Liver (tissue), 9 donors: Measurements from ENCODE around the gene MATN4. TPM values are rescaled to one million over a fixed set of nuclear protein-coding genes. Genes with fewer than 3 reads are reported as not detected.

Experiments
- DNase-seq: peaks from one replicate; pipeline ENCODE4 v3.0.0-alpha.2; 2017; ENCODE audit warnings: low spot score
- H3K27ac ChIP-seq, 2 donors: one replicate each; pipeline ENCODE4 v1.7.0; 2013; ENCODE audit warnings: inconsistent platforms in 2 of 2, low read length in 2 of 2, control low read depth in 1 of 2, low read depth in 1 of 2, mild to moderate bottlenecking in 1 of 2
- H3K27me3 ChIP-seq, 4 donors: one replicate each; pipeline versions ENCODE4 v1.6.1 to v1.7.0; 2013; ENCODE audit warnings: low read length in 3 of 4, inconsistent platforms in 1 of 4, mild to moderate bottlenecking in 1 of 4, moderate library complexity in 1 of 4; ENCODE audit not compliant: control insufficient read depth in 4 of 4, insufficient read depth in 4 of 4
- H3K36me3 ChIP-seq, 4 donors: one replicate each; pipeline versions ENCODE4 v1.6.1 to v1.7.0; 2013; ENCODE audit warnings: low read length in 3 of 4, mild to moderate bottlenecking in 3 of 4, low read depth in 1 of 4, moderate library complexity in 1 of 4; ENCODE audit not compliant: control insufficient read depth in 4 of 4, insufficient read depth in 3 of 4
- H3K4me1 ChIP-seq, 4 donors: one replicate each; pipeline versions ENCODE4 v1.6.1 to v1.7.0; 2013; ENCODE audit warnings: low read length in 3 of 4, mild to moderate bottlenecking in 3 of 4, moderate library complexity in 1 of 4; ENCODE audit not compliant: control insufficient read depth in 4 of 4, insufficient read depth in 4 of 4
- H3K4me3 ChIP-seq, 3 donors: one replicate each; pipeline versions ENCODE4 v1.6.1 to v1.7.0; 2013; ENCODE audit warnings: low read length in 3 of 3, control low read depth in 1 of 3, low read depth in 1 of 3, mild to moderate bottlenecking in 1 of 3
- H3K9ac ChIP-seq, 2 donors: one replicate each; pipeline ENCODE4 v1.7.0; 2013; ENCODE audit warnings: low read length in 2 of 2, mild to moderate bottlenecking in 2 of 2, moderate library complexity in 2 of 2, control low read depth in 1 of 2, low read depth in 1 of 2
- H3K9me3 ChIP-seq, 4 donors: one replicate each; pipeline versions ENCODE4 v1.6.1 to v1.7.0; 2013; ENCODE audit warnings: low read length in 3 of 4; ENCODE audit not compliant: control insufficient read depth in 4 of 4
- ATF3 ChIP-seq: IDR thresholded peaks from 2 replicates; pipeline ENCODE4 v1.6.1; 2016; ENCODE audit warnings: antibody characterized with exemption
- CTCF ChIP-seq: fragments of 150-350 bp; IDR thresholded peaks from 2 replicates; pipeline ENCODE4 v1.5.1; 2017; ENCODE audit warnings: improper control_type of control experiment, low read depth, low read length; ENCODE audit not compliant: missing input control
- EGR1 ChIP-seq, 2 donors: IDR thresholded peaks; 2 replicates each; pipeline ENCODE4 v1.6.1; 2016 to 2018; ENCODE audit warnings: antibody characterized with exemption in 2 of 2, low read depth in 2 of 2
- FOXA1 ChIP-seq: IDR thresholded peaks from 2 replicates; pipeline ENCODE4 v1.6.1; 2016; ENCODE audit warnings: antibody characterized with exemption
- GABPA ChIP-seq, 2 donors: IDR thresholded peaks in 1 of 2; conservative IDR thresholded peaks in 1 of 2; 2 replicates each; pipeline ENCODE4 v1.6.1; 2016; ENCODE audit warnings: antibody characterized with exemption in 2 of 2, mild to moderate bottlenecking in 1 of 2, moderate library complexity in 1 of 2
- HNF4A ChIP-seq, 2 donors: conservative IDR thresholded peaks; 2 replicates each; pipeline ENCODE4 v1.6.1; 2016; ENCODE audit warnings: antibody characterized with exemption in 2 of 2, mild to moderate bottlenecking in 2 of 2
- HNF4G ChIP-seq: IDR thresholded peaks from 2 replicates; pipeline ENCODE4 v1.6.1; 2016; ENCODE audit warnings: antibody characterized with exemption
- JUND ChIP-seq, 2 donors: IDR thresholded peaks; 2 replicates each; pipeline ENCODE4 v1.6.1; 2016; ENCODE audit warnings: antibody characterized with exemption in 2 of 2
- MAX ChIP-seq: IDR thresholded peaks from 2 replicates; pipeline ENCODE4 v1.6.1; 2016; ENCODE audit warnings: antibody characterized with exemption
- NR2F2 ChIP-seq: IDR thresholded peaks from 2 replicates; pipeline ENCODE4 v1.6.1; 2016; ENCODE audit warnings: antibody characterized with exemption
- RAD21 ChIP-seq, 2 donors: IDR thresholded peaks; 2 replicates each; pipeline ENCODE4 v1.6.1; 2016; ENCODE audit warnings: antibody characterized with exemption in 2 of 2, mild to moderate bottlenecking in 2 of 2
- REST ChIP-seq: IDR thresholded peaks from 2 replicates; pipeline ENCODE4 v1.6.1; 2016; ENCODE audit warnings: antibody characterized with exemption, mild to moderate bottlenecking
- RXRA ChIP-seq, 2 donors: IDR thresholded peaks; 2 replicates each; pipeline ENCODE4 v1.6.1; 2017 to 2018; ENCODE audit warnings: antibody characterized with exemption in 2 of 2, mild to moderate bottlenecking in 1 of 2
- SP1 ChIP-seq: IDR thresholded peaks from 2 replicates; pipeline ENCODE4 v1.6.1; 2018; ENCODE audit warnings: antibody characterized with exemption, mild to moderate bottlenecking
- TAF1 ChIP-seq: conservative IDR thresholded peaks from 2 replicates; pipeline ENCODE4 v1.6.1; 2016; ENCODE audit warnings: antibody characterized with exemption, mild to moderate bottlenecking
- YY1 ChIP-seq: IDR thresholded peaks from 2 replicates; pipeline ENCODE4 v1.6.1; 2016; ENCODE audit warnings: antibody characterized with exemption, mild to moderate bottlenecking
- ZBTB33 ChIP-seq: IDR thresholded peaks from 2 replicates; pipeline ENCODE4 v1.6.1; 2016; ENCODE audit warnings: antibody characterized with exemption
- WGBS: extraction: QIAGEN DNeasy Blood & Tissue Kit; methylation state at CpG from one replicate; pipeline ENCODE4 v1.1.7; 2013; 5-methylcytosine and 5-hydroxymethylcytosine counted together
- polyA plus RNA-seq, 2 donors: library from polyadenylated mRNA; stranded (reverse) in 1 of 2; unstranded in 1 of 2; fragments of 200-250 nt in 1 of 2; fragments of >200 nt in 1 of 2; fragmentation: Nextera tagmentation in 1 of 2; extraction: Ambion mirVana in 1 of 2; gene quantifications; one replicate each; pipeline versions ENCODE4 v1.2.1 to v1.2.3, GENCODE V29; 2013 to 2015
- total RNA-seq, 2 donors: library from RNA; depleted of rRNA; stranded (reverse); fragments of >200 nt; gene quantifications; one replicate each; pipeline ENCODE4 v1.2.3, GENCODE V29; 2014
- donor health status: healthy.
- donor health status: healthy.
- donor health status: healthy.
- donor health status: healthy.
- donor health status: healthy.

Gene MATN4
- total and polyA plus RNA-seq, 4 donors: 0.05 TPM; not detected in 3

GRCh38 chr20:45247865-45248264, 60.2 kb downstream of the MATN4 start:
- Histone ChIP-seq H3K27ac (no peak overlapping the region), H3K9ac (no peak overlapping the region), H3K27me3 (no peaks in the 10 kb centered on the region), H3K4me3 (no peak overlapping the region), H3K9me3 (no peaks in the 10 kb centered on the region), H3K36me3 (no peaks in the 10 kb centered on the region), H3K4me1 (peaks cover 2 to 23% (median 16%) of the 10 kb centered on the region in 4 donors)
- DNase-seq: no peak
- TF ChIP-seq ATF3: no peak
- no peak for TF ChIP-seq EGR1 (IDR thresholded peaks at IDR 0.05; ENCODE audit: low read depth in 2 of 2)
- TF ChIP-seq RXRA (IDR thresholded peaks at IDR 0.05): no peak
- no peak for TF ChIP-seq HNF4G
- no peak for TF ChIP-seq CTCF
- TF ChIP-seq YY1: no peak
- no peak for TF ChIP-seq RAD21 (IDR thresholded peaks at IDR 0.05)
- no peak for TF ChIP-seq GABPA (IDR thresholded peaks at IDR 0.05 in 1 of 2, conservative IDR thresholded peaks at IDR 0.05 in 1 of 2)
- TF ChIP-seq JUND (IDR thresholded peaks at IDR 0.05): no peak
- WGBS: 85% methylated on average over 1 of the region's 1 CpG

- 66% methylated on average over 6 of the region's 6 CpGs for WGBS
- Histone ChIP-seq H3K27ac (no peak overlapping the region), H3K36me3 (no peaks in the 10 kb centered on the region), H3K4me1 (peaks cover 1 to 6% (median 6%) of the 10 kb centered on the region in 4 donors), H3K4me3 (no peak overlapping the region), H3K27me3 (no peaks in the 10 kb centered on the region), H3K9me3 (no peaks in the 10 kb centered on the region), H3K9ac (no peak overlapping the region)
- DNase-seq: no peak
- TF ChIP-seq SP1 (no peak), YY1 (no peak), TAF1 (no peak), CTCF (no peak), EGR1 (IDR thresholded peaks at IDR 0.05; ENCODE audit: low read depth in 2 of 2) (no peak), ZBTB33 (no peak), NR2F2 (no peak), HNF4G (no peak), HNF4A (conservative IDR thresholded peaks at IDR 0.05) (no peak), MAX (no peak), RXRA (IDR thresholded peaks at IDR 0.05) (no peak), GABPA (IDR thresholded peaks at IDR 0.05 in 1 of 2, conservative IDR thresholded peaks at IDR 0.05 in 1 of 2) (no peak), REST (no peak), ATF3 (no peak), JUND (IDR thresholded peaks at IDR 0.05) (no peak), FOXA1 (no peak)
Measured at GRCh38 chr20:45246109-45246508, 62.0 kb downstream of the MATN4 start.
